Measurements from ENCODE around the gene ADGRV1.

GRCh38 chr5:91125916-91126315 lies 567.3 kb downstream of the ADGRV1 start:
- no peak for TF ChIP-seq CTCF (IDR thresholded peaks at IDR 0.05)
- no peak for TF ChIP-seq POLR2AphosphoS5 (IDR thresholded peaks at IDR 0.05)
